Gastroesophageal sphincter (tissue), 2 donors: ENCODE results near the gene UBQLN4.

ENCODE experiments used
- POLR2A ChIP-seq, 2 donors: fragments of 450-650 bp; IDR thresholded peaks; one replicate each; pipeline ENCODE4 v1.6.1; 2017; ENCODE audit warnings: antibody characterized with exemption in 2 of 2, mild to moderate bottlenecking in 2 of 2, moderate library complexity in 1 of 2
- POLR2AphosphoS5 ChIP-seq: sonication (generic); formaldehyde crosslinking; IDR thresholded peaks from one replicate; pipeline ENCODE4 v1.6.1; 2017; ENCODE audit warnings: antibody characterized with exemption

DNA sequence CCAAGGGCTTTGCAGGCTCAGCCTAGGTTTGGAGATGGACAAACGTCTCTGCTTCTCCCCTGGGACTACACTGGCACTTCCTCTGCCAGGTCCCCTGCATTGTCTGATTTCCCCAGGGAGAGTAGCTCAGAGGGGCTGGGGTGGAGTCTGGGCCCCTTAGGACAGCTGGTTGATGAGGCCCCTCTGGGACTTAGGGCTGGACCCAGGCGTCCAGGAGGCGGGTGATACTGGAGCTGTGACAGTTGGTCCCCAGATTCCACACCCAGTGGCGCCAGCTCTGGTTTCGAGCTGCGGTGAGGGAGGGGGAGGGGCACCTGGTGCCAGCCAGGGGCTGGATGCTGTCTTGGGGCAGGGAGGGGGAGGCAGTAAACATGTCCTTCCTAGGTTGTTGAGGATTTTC lies 36.1 kb upstream of the UBQLN4 start:
- TF ChIP-seq POLR2AphosphoS5 (no peak), POLR2A (IDR thresholded peaks at IDR 0.05) (no peak)
